Measurements from ENCODE around the gene NUDT16.
A peak's percentile ranks its signal among the peaks of the same experiment; 100 is the strongest.
"Not testable (repeated sequence)": the region's sequence is repeated elsewhere in the genome, so short reads cannot be mapped to it uniquely, and the experiment has no call there.

NUDT16 gene

DNA sequence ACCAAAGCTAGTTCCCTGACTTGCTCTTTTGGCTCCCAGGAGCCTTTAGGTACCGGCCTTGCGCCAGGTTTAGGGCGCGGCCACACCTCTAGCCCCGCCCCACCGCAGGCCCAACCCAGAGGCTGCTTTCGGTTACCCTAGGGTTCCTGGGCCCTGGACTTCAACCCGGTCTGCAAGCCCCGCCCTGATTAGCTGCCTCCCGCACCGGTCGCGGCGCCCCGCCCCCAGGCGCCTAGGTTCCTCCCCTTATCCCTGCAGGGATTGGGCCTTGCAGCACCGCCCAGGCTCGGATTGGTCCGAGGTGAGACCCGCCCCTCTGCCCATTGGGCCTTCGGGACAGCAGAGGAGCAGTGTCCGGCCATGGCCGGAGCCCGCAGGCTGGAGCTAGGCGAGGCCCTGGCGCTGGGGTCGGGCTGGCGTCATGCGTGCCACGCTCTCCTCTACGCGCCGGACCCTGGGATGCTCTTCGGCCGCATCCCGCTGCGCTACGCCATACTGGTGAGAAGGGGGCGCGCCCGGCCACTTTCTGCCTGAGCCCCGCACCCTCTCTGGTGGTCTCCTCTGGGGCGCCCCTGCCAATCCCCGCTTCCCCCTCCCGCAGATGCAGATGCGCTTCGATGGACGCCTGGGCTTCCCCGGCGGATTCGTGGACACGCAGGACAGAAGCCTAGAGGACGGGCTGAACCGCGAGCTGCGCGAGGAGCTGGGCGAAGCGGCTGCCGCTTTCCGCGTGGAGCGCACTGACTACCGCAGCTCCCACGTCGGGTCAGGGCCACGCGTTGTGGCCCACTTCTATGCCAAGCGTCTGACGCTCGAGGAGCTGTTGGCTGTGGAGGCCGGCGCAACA lies at the start of gene NUDT16:
Gene NUDT16 (plus strand): TSS at position 330 of the 847 bp plus-strand sequence. CDS start 31 bp downstream, at position 361.
- peak; percentile 96 for DNase-seq (ENCODE audit: low read depth)

DNA sequence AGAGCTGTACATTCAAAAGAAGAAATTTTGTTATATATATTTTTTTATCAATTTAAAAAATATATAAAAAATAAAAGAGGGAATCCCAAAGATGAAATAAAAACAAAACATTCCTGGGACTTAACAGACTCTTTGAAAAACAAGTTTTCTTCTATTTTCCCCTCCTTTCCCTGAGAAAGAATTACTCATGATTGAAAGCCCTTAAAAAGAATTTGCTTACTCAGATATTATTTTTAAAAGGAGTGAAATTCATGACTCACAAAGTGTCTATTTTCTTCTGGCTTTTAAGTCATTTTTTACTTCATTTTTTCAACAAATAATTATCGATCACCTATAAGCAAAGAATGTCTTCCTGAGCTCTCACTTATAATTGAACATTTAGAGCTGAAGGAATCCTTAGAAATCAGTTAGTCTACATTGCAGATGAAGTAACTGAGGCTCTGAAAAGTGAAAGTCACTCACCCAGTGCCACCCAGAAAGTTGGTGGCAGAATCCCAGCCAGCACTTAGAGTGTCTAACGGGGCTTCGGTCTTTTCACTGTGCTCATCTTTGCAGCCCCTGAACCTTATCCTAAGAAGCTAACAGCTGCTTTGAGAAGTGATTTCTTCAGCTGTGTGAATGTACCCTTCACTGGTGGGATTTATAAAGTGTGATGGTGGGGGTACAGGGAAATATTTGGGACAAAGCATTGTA lies 42.5 kb upstream of the NUDT16 start:
- DNase-seq (ENCODE audit: low read depth), result no peak

DNA sequence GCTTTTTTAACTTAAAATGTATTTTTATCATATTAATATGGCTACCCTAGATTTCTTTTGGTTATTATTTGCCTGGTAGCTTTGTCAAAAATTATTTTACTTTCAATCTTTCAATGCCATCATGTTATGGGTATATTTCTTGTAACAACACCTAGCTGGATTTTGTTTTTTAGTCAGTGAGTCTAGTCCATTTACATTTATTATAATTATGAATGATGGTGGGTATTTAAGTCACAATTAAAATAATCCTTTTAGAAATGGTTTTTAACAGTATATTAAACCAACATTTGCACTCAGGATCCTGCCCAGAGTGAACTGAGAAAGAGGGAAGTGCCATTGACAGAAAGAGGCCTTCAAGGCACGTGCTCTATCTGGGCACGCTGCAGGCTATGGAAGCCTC lies 39.8 kb upstream of the NUDT16 start:
- DNase-seq (ENCODE audit: low read depth), result no peak

DNA sequence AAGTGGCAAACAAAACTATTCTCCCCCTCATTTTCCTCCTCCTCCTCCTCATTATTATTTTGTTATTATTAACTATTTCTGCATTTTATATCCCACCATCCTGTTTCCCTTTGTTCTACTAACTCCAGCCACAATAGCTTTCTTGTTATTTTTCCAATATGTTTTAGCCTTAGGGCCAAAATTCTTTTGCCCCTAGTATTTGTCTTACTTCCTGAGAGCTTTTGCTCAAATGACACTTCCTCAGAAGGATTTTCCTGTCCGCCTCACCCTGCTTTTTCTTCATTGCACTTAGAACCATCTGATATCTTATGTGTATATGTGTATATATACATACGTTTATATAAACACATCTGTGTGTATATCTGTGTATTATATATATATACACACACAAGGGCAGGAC lies 32.7 kb upstream of the NUDT16 start:
- DNase-seq (ENCODE audit: low read depth), result no peak

DNA sequence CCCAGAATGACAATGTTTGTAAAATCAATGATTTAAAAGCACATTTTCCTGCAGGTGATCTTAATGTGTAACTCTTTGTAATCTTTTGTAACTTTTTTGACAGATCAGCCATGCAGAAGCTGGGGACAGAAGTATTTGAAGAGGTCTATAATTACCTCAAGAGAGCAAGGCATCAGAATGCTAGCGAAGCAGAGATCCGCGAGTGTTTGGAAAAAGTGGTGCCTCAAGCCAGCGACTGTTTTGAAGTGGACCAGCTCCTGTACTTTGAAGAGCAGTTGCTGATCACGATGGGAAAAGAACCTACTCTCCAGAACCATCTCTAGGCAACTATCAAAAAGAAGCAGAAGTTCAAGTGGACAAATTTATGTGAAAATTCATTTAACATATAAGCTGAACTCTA lies 32.1 kb upstream of the NUDT16 start:
- DNase-seq (ENCODE audit: low read depth), result no peak

DNA sequence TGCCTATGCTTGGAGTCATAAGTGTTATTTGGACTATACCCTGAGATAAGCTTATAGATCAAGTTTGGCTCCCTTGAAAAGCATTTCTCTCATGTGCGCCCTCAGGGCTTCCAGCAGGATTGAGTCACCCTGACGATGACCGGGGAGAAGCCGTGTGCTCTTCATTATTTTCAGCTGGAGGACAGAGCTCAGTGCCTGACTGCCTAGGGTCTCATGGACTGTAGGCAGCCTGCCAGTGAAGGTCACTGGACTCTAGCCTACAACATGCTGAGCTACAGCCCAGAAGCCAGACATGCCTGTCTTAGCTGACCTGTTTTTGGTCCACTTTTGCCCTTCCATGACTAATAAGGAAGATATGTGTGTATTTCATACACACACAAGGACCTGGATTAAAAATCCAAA lies 31.6 kb upstream of the NUDT16 start:
- no peak for DNase-seq (ENCODE audit: low read depth)

DNA sequence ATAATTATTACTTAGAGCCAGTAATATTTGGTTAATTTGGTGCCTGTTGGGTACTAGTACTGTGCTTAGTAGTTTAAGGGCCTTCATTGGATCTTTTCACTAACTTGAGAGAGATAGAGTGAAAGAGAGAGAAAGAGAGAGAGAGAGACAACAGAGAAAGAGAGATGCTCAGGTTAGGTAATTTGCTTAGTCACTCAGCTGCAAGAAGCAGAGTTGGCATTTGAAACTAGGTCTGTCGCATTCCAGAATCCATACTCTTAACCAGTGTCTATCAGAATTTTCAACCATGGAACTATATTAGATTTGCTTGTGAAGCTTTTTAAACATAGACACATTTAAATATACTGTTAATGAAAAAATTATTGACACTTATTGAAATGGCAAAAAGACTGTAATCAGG lies 31.1 kb upstream of the NUDT16 start:
- DNase-seq (ENCODE audit: low read depth), result no peak

DNA sequence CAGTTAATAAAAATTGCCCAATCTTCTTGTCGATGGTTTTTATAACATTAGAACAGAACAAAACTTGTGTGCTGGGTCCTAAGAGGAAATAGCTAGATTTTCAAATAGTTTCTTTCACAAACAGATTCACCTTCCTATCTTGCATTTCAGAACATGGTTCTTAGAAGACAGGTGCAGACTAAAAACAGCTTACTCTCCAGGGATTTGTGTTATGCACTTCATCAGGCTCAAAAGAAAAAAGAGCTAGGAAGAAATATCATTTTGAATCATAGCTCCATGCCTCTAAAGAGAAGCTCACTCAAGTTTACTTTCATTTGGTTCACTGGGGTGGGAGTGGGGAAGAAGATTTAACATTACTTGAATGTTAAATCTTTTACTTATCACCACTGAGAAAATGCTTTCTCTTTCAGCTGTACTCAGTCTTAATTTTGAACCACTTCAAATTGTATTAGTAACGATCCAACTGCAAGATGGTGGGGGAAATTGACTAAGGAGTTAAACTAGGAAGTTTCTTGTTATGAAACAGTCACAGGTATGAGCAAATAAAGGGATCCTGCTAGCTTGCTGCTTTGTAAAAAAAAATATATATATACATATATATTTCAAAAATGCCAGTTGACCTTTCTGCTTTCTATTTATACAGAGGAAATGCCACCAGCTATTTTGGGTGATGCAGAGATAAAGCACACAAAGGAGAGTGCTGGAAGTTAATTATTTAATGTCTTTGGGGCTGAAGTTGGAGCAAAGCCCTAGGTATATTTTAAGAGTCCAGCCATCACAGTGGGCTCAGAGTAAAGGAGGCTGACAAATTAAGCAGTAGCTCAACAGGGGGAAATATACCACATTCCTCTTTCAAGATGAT lies 28.3 kb upstream of the NUDT16 start:
- no peak for DNase-seq (ENCODE audit: low read depth)

DNA sequence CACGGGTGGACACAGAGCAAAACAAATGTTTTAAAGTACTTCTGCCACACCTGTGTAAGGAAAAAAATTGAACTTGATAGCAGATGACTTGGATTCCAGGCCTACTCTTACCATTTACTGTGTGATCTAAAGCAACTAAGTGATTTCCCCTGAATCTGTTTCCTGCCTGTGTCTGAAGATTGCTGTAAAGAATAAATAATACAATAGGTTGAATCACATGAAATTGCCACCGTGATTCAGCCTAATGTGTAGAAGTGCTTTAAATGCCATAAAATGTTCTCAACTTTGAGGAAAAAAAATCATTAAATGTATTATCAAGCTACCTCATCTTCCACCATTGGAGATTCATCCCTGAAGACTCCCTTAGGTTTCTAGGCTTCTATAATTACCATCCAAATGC lies 27.6 kb upstream of the NUDT16 start:
- DNase-seq (ENCODE audit: low read depth), result no peak

DNA sequence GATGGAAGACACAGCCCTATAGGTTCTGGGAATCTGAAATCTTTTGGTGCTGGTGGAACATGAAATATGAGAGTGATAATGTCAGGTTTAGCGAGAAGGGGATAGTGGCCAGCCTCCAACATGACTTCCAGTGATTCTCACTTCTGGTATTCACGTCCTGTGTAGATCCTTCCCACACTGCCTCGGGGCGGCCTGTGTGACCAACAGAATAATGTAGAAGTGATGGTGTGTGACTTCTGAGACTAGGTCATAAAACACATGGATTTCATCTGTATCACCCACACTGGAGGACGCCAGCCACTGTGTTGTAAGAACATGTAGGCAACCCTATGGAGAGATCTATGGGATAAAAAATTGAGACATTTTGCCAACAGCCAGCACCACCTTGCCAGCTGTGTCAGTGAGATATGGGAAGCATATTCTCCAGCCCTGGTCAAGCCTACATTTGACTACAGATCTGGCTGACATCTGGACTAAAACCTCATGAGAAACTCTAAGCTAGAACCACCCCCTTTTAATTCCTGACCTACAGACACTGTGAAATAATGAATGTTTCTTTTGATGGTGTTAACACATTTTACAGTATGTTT lies 25.5 kb upstream of the NUDT16 start:
- no peak for DNase-seq (ENCODE audit: low read depth)

DNA sequence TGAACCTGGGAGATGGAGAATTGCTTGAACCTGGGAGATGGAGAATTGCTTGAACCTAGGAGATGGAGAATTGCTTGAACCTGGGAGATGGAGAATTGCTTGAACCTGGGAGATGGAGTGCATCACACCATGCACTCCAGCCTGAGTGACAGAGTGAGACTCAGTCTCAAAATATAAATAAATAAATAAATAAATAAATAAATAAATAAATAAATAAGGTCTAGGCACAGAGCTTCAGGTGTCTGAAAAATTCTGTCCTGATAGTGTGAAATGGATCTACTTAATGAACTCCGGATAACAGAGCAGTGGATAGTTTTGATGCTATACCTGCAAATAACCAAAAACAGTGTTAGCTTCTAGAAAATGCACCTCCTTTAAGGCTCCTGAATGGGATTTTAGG lies 24.3 kb upstream of the NUDT16 start:
- DNase-seq (ENCODE audit: low read depth), result no peak

DNA sequence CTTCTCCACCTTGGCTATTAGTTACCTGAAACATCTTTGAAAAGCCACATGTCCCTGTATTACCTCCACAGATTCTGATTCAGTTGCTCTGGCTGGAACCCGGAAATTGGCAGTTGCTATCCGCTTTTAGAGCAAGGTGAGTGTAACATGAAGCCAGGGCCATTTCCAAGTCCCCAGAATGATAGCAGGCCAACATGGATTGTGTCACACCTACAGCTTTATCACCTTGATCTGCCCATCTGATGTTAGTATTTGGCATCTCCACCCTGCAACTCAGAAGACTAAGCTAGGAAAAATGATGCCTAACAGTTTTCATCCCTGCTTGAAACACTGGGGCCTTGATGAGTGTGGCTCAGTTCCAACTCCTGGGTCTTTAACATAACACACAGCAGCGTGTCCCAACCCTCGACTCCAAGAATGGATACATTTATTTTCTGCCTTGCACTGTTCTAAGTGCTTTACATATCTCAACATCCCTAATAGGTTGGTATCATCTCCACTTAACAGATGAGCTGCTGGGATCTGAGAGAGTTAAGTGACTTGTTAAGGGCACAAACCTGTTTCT lies 21.3 kb upstream of the NUDT16 start:
- no peak for DNase-seq (ENCODE audit: low read depth)

DNA sequence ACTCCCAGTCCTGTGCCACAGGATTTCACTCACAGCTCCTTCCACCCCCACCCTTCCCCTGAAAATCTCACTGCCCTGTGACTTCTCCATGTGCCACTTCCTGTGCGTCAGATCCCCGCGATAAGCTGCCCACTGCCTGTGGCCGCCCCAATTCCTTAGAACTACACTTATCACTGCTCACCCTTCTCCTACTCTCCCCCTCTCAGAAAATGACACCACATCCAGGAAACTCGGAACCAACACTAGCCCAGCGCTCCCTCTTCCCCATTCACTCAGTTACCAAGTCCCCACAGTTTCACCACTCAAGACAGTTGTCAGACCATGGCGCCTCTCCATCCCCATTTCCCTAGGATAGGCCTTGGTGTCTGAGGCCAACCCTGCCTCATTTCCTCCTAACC lies 20.5 kb upstream of the NUDT16 start:
- DNase-seq (ENCODE audit: low read depth), result not testable (repeated sequence)

DNA sequence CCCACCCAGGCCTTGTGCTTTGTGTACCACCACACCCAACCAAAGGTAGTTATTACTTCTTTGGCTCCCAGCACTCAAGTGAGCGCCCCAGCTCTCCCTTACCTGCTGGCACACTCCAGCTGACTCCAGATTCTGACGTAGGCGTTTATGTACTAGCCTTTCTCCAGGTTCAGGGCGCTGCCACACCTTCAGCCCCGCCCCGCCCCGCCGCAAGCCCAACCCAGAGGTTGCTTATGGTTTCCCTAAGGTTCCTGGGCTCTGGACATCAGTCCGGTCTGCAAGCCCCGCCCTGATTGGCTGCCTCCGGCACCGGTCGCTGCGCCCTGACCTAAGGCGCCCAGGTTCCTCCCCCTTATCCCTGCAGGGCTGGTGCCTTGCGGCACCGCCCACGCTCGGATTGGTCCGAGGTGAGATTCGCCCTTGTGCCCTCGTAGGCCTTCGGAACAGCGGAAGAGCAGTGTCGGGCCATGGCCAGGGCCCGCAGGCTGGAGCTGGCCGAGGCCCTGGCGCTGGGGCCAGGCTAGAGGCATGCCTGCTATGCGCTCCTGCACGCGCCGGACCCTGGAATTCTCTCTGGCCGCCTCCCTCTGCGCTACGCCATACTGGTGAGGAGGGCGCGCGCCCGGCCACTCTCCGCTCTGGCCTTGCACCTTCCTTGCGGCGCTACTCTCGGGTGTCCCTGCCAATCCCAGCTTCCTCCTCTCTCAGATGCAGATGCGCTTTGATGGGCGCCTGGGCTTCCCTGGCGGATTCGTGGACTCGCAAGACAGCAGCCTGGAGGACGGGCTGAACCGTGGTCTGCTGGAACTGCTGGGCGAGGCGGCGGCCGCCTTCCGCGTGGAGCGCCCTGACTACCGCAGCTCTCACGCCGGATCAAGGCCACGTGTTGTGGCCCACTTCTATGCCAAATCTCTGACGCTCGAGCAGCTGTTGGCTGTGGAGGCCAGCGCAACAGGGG lies 19.8 kb upstream of the NUDT16 start:
- no peak for DNase-seq (ENCODE audit: low read depth)

DNA sequence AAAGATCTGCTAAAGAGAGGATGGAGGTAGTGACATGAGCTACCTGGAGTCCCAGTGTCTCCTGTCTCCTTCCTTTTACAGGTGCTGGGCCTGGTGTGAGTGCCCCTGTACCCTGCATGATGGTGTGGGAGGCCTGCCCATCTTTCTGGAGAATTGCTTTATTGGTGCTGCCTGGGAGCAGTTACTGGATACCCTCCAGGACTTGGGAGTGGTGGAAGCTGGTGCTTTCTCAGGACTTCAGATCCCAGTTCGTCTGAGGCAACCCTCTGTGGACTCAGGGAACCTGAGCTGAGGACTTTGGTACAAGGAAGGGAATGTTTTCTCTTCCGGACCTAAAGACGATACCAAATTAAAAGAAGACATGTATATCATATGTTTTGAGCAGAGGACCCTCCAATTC lies 18.3 kb upstream of the NUDT16 start:
- DNase-seq (ENCODE audit: low read depth), result no peak

DNA sequence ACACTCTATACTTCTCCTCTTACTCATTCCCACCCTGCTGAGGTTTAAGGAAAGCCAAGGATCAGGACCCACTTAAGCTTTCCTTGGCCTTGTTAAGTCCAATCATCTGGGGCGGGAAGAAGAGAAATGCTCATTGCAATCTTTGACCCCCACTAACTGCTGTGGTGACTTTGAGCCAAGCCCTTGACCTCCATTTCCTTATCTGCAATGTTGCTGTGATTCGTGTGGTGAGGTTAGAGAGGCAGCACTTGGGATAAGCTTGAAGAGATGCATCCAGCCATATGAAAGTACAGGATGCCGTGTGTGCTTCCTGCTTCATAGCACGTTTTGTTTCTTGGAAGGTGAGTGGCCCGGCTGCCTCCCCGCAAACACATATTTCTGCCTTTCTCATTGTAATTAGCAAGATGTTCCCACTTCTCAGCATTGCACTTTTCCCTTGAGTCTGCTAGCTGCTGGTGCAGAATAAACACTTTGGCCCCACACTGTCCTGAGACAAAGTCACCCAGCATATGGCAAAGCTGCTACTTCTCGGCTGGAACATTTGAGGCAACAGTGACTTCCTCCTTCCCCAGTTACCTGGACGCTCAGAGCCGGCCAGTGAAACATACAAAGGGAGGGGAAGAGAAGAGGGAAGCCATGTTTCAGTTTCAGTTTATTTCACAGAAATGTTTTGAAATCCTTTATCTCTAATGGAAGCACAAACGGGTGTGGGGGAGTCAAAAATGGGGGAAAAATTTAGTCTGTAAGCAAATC lies 10.5 kb upstream of the NUDT16 start:
- no peak for DNase-seq (ENCODE audit: low read depth)

DNA sequence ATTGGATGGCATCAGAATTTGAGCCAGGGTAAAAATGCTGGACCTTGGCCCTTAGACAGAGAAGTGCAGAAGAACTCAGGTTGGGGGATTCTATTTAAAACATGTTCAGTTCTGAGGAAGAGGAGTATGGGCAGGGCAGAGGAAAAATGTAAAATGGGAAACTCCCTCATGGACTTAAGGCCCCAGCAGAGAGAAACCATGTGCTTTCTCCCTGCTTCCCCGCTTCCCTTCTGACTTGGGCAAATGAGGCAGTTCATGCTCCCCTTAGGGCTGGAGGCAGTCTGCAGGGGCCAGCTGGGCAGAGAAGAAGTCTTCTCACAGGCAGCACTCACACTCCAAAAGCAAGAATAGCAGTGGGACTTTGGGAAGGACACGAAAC lies 9.9 kb upstream of the NUDT16 start:
- DNase-seq (ENCODE audit: low read depth), result no peak

DNA sequence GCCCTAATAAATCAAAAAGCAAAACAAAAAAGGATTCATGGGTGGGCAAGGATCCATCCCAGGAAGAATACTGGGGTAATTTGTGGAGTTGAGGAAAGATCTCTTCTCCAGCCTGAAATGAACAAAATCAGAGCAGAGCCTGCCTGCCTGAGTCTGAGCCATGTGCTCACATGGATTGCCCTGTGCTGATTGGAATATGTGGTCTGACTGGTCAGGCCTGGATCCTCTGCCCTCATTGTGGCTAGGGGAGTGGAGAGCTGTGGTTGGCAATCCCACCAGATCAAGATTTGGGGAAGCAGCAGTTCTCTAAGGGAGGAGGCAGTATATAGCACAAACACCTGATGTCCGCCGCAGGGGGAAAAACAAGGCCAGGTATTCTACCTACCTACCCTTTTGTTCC lies 6.8 kb upstream of the NUDT16 start:
- DNase-seq (ENCODE audit: low read depth), result no peak

DNA sequence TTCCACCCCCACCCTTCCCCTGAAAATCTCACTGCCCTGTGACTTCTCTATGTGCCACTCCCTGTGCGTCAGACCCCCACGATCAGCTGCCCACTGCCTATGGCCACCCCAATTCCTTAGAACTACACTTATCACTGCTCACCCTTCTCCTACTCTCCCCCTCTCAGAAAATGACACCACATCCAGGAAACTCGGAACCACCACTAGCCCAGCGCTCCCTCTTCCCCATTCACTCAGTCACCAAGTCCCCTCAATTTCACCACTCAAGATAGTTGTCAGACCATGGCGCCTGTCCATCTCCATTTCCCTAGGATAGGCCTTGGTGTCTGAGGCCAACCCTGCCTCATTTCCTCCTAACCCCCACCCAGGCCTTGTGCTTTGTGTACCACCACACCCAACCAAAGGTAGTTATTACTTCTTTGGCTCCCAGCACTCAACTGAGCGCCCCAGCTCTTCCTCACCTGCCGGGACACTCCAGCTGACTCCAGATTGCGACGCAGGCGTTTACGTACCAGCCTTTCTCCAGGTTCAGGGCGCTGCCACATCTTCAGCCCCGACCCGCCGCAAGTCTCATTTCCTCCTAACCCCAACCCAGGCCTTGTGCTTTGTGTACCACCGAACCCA lies 641 bp upstream of the NUDT16 start:
- DNase-seq (ENCODE audit: low read depth), result not testable (repeated sequence)
